Uterus (tissue), 4 donors: ENCODE measurements around the gene SETBP1. TPM values are rescaled to one million over a fixed set of nuclear protein-coding genes. Genes with fewer than 3 reads are reported as not detected.

Experiments used
- DNase-seq, 2 donors: peaks; one replicate each; pipeline ENCODE4 v3.0.0-alpha.2; 2019 to 2020
- H3K27ac ChIP-seq, 2 donors: fragments of 200-600 bp; sonication (generic); 1 replicate in 1 of 2; 2 replicates in 1 of 2; pipeline ENCODE4 v1.5.1; 2016 to 2018
- H3K27me3 ChIP-seq, 2 donors: fragments of 200-600 bp; sonication (generic); one replicate each; pipeline ENCODE4 v1.5.1; 2018 to 2019; ENCODE audit warnings: control low read depth in 1 of 2
- H3K36me3 ChIP-seq, 2 donors: fragments of 200-600 bp; sonication (generic); one replicate each; pipeline ENCODE4 v1.5.1; 2019; ENCODE audit warnings: control low read depth in 1 of 2
- H3K4me1 ChIP-seq, 2 donors: fragments of 200-600 bp; sonication (generic); one replicate each; pipeline ENCODE4 v1.5.1; 2018 to 2019; ENCODE audit warnings: control low read depth in 1 of 2
- H3K4me3 ChIP-seq, 2 donors: fragments of 200-600 bp; sonication (generic); 1 replicate in 1 of 2; 2 replicates in 1 of 2; pipeline ENCODE4 v1.5.1; 2018 to 2019; ENCODE audit warnings: mild to moderate bottlenecking in 1 of 2
- H3K9me3 ChIP-seq, 2 donors: fragments of 200-600 bp; sonication (generic); one replicate each; pipeline ENCODE4 v1.5.1; 2019; ENCODE audit warnings: control low read depth in 1 of 2
- POLR2A ChIP-seq, 2 donors: fragments of 450-650 bp; IDR thresholded peaks; one replicate each; pipeline ENCODE4 v1.6.1; 2016; ENCODE audit warnings: antibody characterized with exemption in 2 of 2, mild to moderate bottlenecking in 1 of 2, moderate library complexity in 1 of 2
- intact Hi-C: fragments of 100-400 bp; cut with DNase I; formaldehyde crosslinking; loops from one replicate; pipeline ENCODE4 v1.15.1; 2023; ENCODE audit warnings: low total_unique reads
- total RNA-seq, 4 donors: library from RNA; depleted of rRNA in 3 of 4; stranded (reverse); fragments of >200 nt in 3 of 4; gene quantifications; one replicate each; pipeline versions ENCODE4 v1.1.0 to v1.2.4, GENCODE V29; 2014 to 2023
- TF ChIP-seq, protein P1 (sequence below), 4 experiments: fragments of 200-600 bp in 2 of 4; fragments of 450-650 bp in 2 of 4; sonication (generic) in 2 of 4; IDR thresholded peaks; one replicate each; pipeline ENCODE4 v1.5.1; 2016 to 2019; ENCODE audit warnings: antibody characterized with exemption in 4 of 4, mild to moderate bottlenecking in 2 of 4, moderate library complexity in 1 of 4
- donor health status: DM: yes; HTN: yes; CAD: no.

Gene SETBP1
- total RNA-seq, 4 donors from 2014 or later: 16.8 to 74.0 (median 36.9) TPM

DNA sequence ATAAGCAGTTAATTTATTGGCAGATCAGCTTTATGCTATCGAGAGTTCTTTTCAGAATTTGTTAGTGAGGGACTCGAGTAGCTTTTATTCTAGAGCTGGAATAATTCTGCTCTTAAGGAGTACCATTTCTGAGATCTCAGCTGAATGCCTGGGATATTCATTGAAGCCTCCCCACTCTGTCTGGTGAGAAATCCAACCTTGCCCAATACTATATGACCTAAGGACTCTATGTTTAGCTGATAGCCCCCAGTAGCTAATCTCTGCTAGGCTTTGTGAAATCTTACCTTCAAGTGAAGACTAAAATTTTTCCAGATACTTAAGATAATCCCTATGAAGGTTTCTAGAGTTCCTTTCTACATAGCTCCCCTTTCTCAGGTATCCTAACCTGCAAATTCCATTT is 261.4 kb downstream of the SETBP1 start:
- Histone ChIP-seq H3K4me1 (no peaks in the 10 kb centered on the region), H3K36me3 (no peaks in the 10 kb centered on the region), H3K27ac (no peak overlapping the region), H3K4me3 (no peak overlapping the region), H3K27me3 (no peaks in the 10 kb centered on the region), H3K9me3 (no peaks in the 10 kb centered on the region)
- DNase-seq: no peak
- TF ChIP-seq POLR2A (IDR thresholded peaks at IDR 0.05): no peak
- TF ChIP-seq, protein P1, sequence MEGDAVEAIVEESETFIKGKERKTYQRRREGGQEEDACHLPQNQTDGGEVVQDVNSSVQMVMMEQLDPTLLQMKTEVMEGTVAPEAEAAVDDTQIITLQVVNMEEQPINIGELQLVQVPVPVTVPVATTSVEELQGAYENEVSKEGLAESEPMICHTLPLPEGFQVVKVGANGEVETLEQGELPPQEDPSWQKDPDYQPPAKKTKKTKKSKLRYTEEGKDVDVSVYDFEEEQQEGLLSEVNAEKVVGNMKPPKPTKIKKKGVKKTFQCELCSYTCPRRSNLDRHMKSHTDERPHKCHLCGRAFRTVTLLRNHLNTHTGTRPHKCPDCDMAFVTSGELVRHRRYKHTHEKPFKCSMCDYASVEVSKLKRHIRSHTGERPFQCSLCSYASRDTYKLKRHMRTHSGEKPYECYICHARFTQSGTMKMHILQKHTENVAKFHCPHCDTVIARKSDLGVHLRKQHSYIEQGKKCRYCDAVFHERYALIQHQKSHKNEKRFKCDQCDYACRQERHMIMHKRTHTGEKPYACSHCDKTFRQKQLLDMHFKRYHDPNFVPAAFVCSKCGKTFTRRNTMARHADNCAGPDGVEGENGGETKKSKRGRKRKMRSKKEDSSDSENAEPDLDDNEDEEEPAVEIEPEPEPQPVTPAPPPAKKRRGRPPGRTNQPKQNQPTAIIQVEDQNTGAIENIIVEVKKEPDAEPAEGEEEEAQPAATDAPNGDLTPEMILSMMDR (IDR thresholded peaks at IDR 0.05): no peak
- intact Hi-C loops: no loop called here

DNA sequence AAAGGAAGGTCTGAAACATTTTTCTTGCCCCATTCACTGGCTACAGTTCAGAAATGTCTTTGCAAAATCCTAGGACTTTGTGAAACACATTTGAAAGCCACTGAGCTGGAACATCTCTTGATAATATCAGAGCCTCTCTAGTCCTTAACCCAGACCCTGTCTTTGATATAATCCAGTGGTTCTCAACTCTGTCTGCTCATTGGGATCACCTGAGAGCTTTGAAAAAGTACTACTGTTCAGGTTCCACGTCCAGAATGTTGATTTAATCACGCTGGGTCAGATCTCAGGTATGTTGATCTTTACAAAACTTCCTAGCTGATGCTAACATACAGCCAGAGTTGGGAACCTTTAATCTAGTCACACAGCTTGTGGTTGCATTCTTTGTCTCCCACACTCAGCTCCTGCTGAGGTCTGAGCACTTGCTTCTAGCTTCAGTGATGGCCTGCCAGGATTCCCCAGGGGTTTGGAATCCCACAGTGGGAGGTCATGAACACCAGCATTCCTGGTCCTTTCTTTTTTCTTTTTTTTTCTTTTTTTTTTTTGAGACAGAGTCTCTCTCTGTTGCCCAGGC is 262.7 kb downstream of the SETBP1 start:
- TF ChIP-seq POLR2A (IDR thresholded peaks at IDR 0.05): no peak
- TF ChIP-seq, protein P1 (IDR thresholded peaks at IDR 0.05): no peak
- no peaks in the 10 kb centered on the region for H3K4me1 ChIP-seq
- H3K4me3 ChIP-seq: no peak overlapping the region
- H3K36me3 ChIP-seq: no peaks in the 10 kb centered on the region
- DNase-seq: no peak
- intact Hi-C loops: no loop called here
- H3K27me3 ChIP-seq: no peaks in the 10 kb centered on the region
- no peaks in the 10 kb centered on the region for H3K9me3 ChIP-seq
- peak overlapping the region; percentile 20 to 44 for H3K27ac ChIP-seq

DNA sequence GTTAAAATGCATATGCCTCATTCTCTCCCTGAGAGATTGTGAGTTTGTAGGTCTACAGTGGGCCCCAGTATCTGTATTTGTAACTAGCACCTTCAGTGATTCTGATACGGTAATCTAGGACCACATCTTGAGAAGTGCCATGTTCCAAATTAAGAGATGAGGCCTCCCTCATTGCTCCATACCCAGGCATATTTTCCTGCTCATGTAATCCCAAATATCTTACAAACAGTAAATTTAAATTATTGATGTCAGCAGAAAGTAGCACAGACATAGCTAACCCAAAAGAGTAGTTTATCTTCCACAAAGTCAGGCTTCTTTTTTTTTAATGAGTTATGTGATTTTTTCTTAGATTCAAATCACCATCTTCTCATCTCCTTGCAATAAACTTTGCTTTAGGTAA is 263.8 kb downstream of the SETBP1 start:
- TF ChIP-seq, protein P1 (IDR thresholded peaks at IDR 0.05): no peak
- no peak for TF ChIP-seq POLR2A (IDR thresholded peaks at IDR 0.05)
- no peak for DNase-seq

DNA sequence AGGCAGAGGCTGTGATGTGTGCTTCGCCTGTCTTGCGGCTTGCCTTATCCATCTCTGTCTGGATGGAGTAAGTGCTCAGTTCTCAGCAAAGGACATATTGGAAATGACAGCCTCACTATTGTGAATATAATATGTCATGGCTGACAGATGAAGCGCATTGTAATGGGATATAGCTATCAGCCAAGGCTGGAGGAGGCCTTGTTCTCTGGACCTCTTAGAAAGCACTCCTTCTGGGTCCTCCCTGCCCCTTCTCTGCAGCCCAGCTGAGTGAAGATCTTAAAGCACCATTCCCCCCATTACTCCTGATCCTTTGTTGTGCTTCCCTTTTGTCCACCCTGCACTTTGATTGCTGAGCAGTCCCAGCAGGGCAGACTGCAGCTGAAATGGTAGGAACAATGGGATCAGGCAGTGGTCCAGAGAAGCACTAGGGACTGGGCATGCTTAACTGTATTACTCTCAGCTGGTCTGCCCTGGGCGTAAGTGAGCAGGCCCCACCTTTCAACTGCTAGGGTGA is 265.3 kb downstream of the SETBP1 start:
- H3K4me1 ChIP-seq: no peaks in the 10 kb centered on the region
- no peaks in the 10 kb centered on the region for H3K9me3 ChIP-seq
- no peaks in the 10 kb centered on the region for H3K27me3 ChIP-seq
- H3K4me3 ChIP-seq: no peak overlapping the region
- intact Hi-C loops: no loop called here
- DNase-seq: no peak
- no peak overlapping the region for H3K27ac ChIP-seq
- TF ChIP-seq POLR2A (IDR thresholded peaks at IDR 0.05): no peak
- TF ChIP-seq, protein P1 (IDR thresholded peaks at IDR 0.05): no peak
- H3K36me3 ChIP-seq: no peaks in the 10 kb centered on the region

More for the DNA sequence above, 263.8 kb downstream of the SETBP1 start:
- H3K27me3 ChIP-seq: no peaks in the 10 kb centered on the region
- intact Hi-C loops: no loop called here
- H3K36me3 ChIP-seq: no peaks in the 10 kb centered on the region
- H3K27ac ChIP-seq: peak overlapping the region in 1 of 2 donors; percentile 44
- H3K4me1 ChIP-seq: no peaks in the 10 kb centered on the region
- H3K9me3 ChIP-seq: no peaks in the 10 kb centered on the region
- H3K4me3 ChIP-seq: no peak overlapping the region

DNA sequence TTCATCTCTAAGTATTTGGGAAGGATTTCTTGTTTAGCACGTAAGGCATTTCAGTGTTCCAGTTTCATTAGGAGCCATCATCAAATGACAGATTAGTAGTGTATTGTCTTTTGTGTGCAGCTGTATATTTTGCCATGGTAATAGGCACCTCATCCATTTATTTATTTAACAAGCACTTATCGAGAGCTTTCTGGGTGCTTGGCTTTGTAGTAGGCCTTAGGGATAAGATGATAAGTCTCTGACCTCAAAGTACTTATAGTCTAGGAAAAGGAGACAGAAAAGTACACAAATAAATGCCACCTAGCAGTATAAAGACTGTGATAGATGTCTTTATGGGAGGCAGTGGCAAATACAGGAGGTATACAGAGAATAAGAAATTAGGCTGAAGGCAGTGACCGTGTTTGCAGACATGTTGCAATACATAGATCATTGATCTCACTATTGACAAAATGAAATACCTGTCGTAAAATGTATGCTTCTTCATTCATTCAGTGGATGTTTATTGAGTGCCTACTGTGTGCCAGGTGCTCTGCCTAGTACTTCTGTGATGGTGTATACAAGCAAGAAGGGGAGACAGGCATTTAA is 265.9 kb downstream of the SETBP1 start:
- no peaks in the 10 kb centered on the region for H3K9me3 ChIP-seq

More for the DNA sequence above, 265.9 kb downstream of the SETBP1 start:
- H3K36me3 ChIP-seq: no peaks in the 10 kb centered on the region
- no peak overlapping the region for H3K27ac ChIP-seq
- DNase-seq: no peak
- TF ChIP-seq, protein P1 (IDR thresholded peaks at IDR 0.05): no peak
- no peak for TF ChIP-seq POLR2A (IDR thresholded peaks at IDR 0.05)
- no peaks in the 10 kb centered on the region for H3K27me3 ChIP-seq
- no peaks in the 10 kb centered on the region for H3K4me1 ChIP-seq
- no peak overlapping the region for H3K4me3 ChIP-seq
- intact Hi-C loops: no loop called here
